Panc1 (cell line): ENCODE measurements around the gene GOSR1. TPM values are rescaled to one million over a fixed set of nuclear protein-coding genes. Genes with fewer than 3 reads are reported as not detected.
"Not testable (repeated sequence)": the region's sequence is repeated elsewhere in the genome, so short reads cannot be mapped to it uniquely, and the experiment has no call there.

Experiments
- ATAC-seq: fragments of 200-7000 bp; cut with Tn5 transposase; 2 replicates; pipeline ENCODE4 v1.9.1; 2020; ENCODE audit warnings: mild to moderate bottlenecking, moderate library complexity
- BruUV-seq: library from RNA; stranded (reverse); fragments of 400-500 nt; replicated peaks from 2 replicates; lab custom pipeline; 2021; lab: Mats Ljungman, UMichigan
- CTCF ChIA-PET: fragments of 300-600 bp; sonication (Branson Sonifier 250); formaldehyde crosslinking; loops from one replicate; lab custom pipeline; 2022; ENCODE audit warnings: antibody characterized with exemption; lab: Charles Lee
- POLR2A ChIA-PET: fragments of 300-600 bp; sonication (Branson Sonifier 250); formaldehyde crosslinking; loops from one replicate; lab custom pipeline; 2022; ENCODE audit warnings: antibody characterized with exemption; lab: Charles Lee
- DNase-seq: peaks from one replicate; pipeline ENCODE4 v3.0.0-alpha.2; 2010; ENCODE audit warnings: low read depth, low spot score
- H3K27ac ChIP-seq: 2 replicates; pipeline ENCODE4 v1.5.1; 2011; ENCODE audit warnings: mild to moderate bottlenecking, low read length, inconsistent platforms
- H3K27me3 ChIP-seq: fragments of 200-500 bp; sonication (Bioruptor generic); 2 replicates; pipeline ENCODE4 v1.6.0; 2014; ENCODE audit warnings: low read length, inconsistent platforms; ENCODE audit not compliant: control insufficient read depth, insufficient read depth
- H3K36me3 ChIP-seq: fragments of 200-500 bp; sonication (Bioruptor generic); 2 replicates; pipeline ENCODE4 v1.5.1; 2014; ENCODE audit warnings: inconsistent platforms, mild to moderate bottlenecking, low read length, moderate library complexity; ENCODE audit not compliant: control insufficient read depth, insufficient read depth
- H3K4me1 ChIP-seq: 2 replicates; pipeline ENCODE4 v1.5.1; 2011; ENCODE audit warnings: inconsistent platforms, mild to moderate bottlenecking, low read length, moderate library complexity; ENCODE audit not compliant: control insufficient read depth, insufficient read depth
- H3K4me3 ChIP-seq, 2 experiments: 2 replicates each; pipeline ENCODE4 v1.5.1; 2011 to 2012; ENCODE audit warnings: low read depth in 2 of 2, low read length in 2 of 2, mild to moderate bottlenecking in 2 of 2, inconsistent platforms in 1 of 2, moderate library complexity in 1 of 2
- H3K9me3 ChIP-seq: fragments of 200-500 bp; sonication (Bioruptor generic); 2 replicates; pipeline ENCODE4 v1.5.1; 2014; ENCODE audit warnings: low read depth, mild to moderate bottlenecking, inconsistent platforms, low read length, moderate library complexity; ENCODE audit not compliant: control insufficient read depth, insufficient read depth
- in situ Hi-C: cut with HindIII; loops from 2 replicates; pipeline ENCODE4 v1.10.0; 2016; ENCODE audit warnings: low sequenced_read_pairs, low pct_unique_long_range_greater_than_20kb
- intact Hi-C: fragments of 100-400 bp; cut with micrococcal nuclease; formaldehyde crosslinking; loops from one replicate; pipeline ENCODE4 v1.10.0; 2022; ENCODE audit not compliant: unreplicated experiment
- total RNA-seq: library from RNA; stranded (reverse); gene quantifications from one replicate; pipeline ENCODE4 v1.2.1, GENCODE V29; 2021; ENCODE audit not compliant: unreplicated experiment

Gene GOSR1
- total RNA-seq, 1 experiment from 2014 or later: 68.0 TPM

DNA sequence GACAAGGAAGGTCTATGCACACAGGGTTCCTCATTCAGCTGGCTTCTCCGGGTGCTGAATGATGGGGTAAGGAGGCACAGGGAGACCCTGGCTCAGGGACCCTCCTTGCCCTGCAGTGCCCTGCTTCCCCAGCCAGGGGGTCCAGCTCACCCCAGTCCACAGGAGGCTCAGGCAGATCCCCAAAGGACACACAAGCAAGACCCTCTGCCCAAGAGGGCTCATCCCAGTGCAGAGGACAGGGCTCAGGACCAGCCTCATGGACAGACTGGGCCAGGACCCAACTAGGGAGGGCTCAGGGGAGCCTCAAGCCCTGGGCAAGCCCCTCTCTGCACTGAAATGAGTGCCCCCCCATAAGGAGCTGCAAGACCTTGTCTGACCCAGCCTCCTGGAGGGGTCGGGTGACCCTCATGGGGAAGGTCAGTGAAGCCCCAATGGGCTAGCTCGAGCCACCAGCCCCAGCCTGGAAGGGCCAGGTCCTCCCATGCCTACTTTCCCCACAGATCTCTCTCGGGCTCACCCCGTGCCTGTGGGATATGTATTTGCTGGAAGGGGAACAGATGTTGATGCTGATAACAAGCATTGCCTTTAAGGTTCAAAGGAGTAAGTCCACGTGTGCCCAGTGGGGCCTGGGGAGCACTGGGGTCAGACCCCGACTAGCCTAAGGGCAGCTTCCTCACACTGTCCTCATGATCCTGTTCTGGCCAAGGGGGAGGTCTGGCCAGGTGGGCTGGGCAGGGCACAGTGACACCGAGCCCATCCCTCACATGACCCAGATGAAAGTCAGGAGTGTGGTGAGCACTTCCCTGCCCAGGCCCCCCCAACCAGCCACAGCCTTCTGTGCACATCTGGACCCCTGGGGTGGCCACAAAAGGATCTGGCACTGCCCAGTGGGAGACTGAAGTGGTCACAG, 83.2 kb downstream of the GOSR1 start:
- H3K27ac ChIP-seq, in situ Hi-C loops, H3K27me3 ChIP-seq, ATAC-seq, H3K9me3 ChIP-seq, POLR2A ChIA-PET, DNase-seq, H3K4me1 ChIP-seq, H3K36me3 ChIP-seq, CTCF ChIA-PET, BruUV-seq, H3K4me3 ChIP-seq, intact Hi-C loops: not testable (repeated sequence)

GRCh38 chr17:30561766-30562165, 84.6 kb downstream of the GOSR1 start:
- in situ Hi-C loops, H3K27ac ChIP-seq, H3K4me3 ChIP-seq, POLR2A ChIA-PET, DNase-seq, H3K9me3 ChIP-seq, H3K4me1 ChIP-seq, intact Hi-C loops, CTCF ChIA-PET, H3K27me3 ChIP-seq, BruUV-seq, H3K36me3 ChIP-seq, ATAC-seq: not testable (repeated sequence)

DNA sequence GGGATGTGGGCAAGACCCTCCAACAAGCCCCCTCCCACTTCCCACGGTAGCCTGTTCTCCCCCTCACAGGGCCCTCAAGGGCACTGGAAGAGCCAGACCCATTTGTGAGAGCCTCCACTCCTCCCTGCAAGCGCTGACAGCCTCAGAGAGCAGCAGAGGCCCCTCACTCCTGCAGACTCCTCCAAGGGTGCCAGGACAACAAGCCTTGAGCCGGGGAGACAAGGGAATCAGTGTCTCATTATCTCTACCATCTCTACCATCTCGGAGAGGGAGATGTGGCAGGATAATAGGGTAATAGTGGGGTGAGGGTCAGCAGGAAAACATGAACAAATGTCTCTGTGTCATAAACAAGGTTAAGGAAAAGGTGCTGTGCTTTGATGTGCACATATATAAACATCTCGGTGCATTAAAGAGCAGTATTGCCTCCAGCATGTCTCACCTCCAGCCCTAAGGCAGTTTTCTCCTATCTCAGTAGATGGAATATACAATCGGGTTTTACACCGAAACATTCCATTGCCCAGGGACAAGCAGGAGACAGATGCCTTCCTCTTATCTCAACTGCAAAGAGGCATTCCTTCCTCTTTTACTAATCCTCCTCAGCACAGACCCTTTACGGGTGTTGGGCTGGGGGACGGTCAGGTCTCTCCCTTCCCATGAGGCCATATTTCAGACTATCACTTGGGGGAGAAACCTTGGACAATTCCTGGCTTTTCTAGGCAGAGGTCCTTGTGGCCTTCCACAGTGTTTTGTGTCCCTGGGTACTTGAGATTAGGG, 86.1 kb downstream of the GOSR1 start:
- ATAC-seq, H3K27ac ChIP-seq, H3K9me3 ChIP-seq, DNase-seq, H3K36me3 ChIP-seq, intact Hi-C loops, H3K27me3 ChIP-seq, CTCF ChIA-PET, BruUV-seq, H3K4me1 ChIP-seq, H3K4me3 ChIP-seq, POLR2A ChIA-PET, in situ Hi-C loops: not testable (repeated sequence)

GRCh38 chr17:30563905-30564390, 86.7 kb downstream of the GOSR1 start:
- H3K27me3 ChIP-seq, CTCF ChIA-PET, H3K9me3 ChIP-seq, H3K4me3 ChIP-seq, POLR2A ChIA-PET, H3K36me3 ChIP-seq, in situ Hi-C loops, ATAC-seq, intact Hi-C loops, H3K4me1 ChIP-seq, H3K27ac ChIP-seq, DNase-seq, BruUV-seq: not testable (repeated sequence)

DNA sequence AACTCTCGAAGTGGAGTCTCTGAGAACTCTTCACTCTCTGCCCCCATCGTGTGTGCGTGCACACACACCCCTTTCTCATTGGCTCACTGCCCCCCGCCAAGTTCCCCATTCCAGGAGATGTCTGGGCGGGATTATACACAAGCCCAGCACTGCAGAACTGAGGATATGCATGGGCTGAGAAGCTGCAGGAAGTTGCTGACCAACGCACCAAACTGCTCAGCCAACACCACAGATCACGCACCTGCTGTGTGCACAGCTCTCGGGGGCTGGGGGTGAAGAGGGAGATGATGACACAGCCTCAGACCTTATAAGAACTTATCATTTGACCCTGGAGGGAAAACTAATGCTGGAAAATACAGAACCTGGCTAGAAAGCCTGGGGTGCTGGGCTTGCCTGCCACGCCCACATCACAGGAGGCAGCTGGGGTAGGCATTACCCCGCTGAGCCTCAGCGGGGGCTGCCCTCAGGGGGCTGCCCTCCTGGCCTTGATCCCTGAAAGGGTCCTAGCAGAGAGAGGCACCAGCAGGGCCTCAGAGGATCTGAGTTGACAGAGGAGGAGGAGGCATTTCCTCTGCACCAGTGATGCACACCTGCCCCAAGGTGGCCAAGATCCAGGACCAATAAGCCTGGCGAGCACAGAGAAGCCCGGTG, 87.3 kb downstream of the GOSR1 start:
- H3K27ac ChIP-seq, ATAC-seq, H3K36me3 ChIP-seq, H3K27me3 ChIP-seq, H3K9me3 ChIP-seq, in situ Hi-C loops, BruUV-seq, H3K4me3 ChIP-seq, intact Hi-C loops, POLR2A ChIA-PET, H3K4me1 ChIP-seq, DNase-seq: not testable (repeated sequence)
- CTCF ChIA-PET: interaction anchor here (0.6 kb wide), 2 partner anchors 150 to 153 kb away, joined by 5 read pairs; no protein-coding TSS in a partner anchor
